GM12878 (cell line): Measurements from ENCODE around the gene ZNF668. TPM values are rescaled to one million over a fixed set of nuclear protein-coding genes. Genes with fewer than 3 reads are reported as not detected.

Experiments used
- ATAC-seq: fragments of 200-7000 bp; cut with Tn5 transposase; 3 replicates; pipeline ENCODE4 v1.9.1; 2020; ENCODE audit warnings: mild to moderate bottlenecking, moderate library complexity
- BruUV-seq: library from RNA; stranded (reverse); fragments of 400-500 nt; replicated peaks from 2 replicates; lab custom pipeline; 2021; lab: Mats Ljungman, UMichigan
- CTCF ChIA-PET: fragments of 300-600 bp; sonication (Branson Sonifier 250); formaldehyde crosslinking; extraction: SDS; loops from one replicate; lab custom pipeline; 2021; ENCODE audit warnings: inconsistent platforms; lab: Yijun Ruan, JAX
- POLR2A ChIA-PET: fragments of 350-600 bp; formaldehyde crosslinking; extraction: SDS; loops from one replicate; lab custom pipeline; 2021; ENCODE audit warnings: inconsistent platforms; lab: Charles Lee
- RAD21 ChIA-PET: fragments of 300-600 bp; sonication (Branson Sonifier 250); formaldehyde crosslinking; loops from one replicate; lab custom pipeline; 2023; ENCODE audit warnings: antibody characterized with exemption; ENCODE audit not compliant: unreplicated experiment; lab: Charles Lee
- SMC1A ChIA-PET: fragments of 300-600 bp; sonication (Branson Sonifier 250); formaldehyde crosslinking; loops from one replicate; lab custom pipeline; 2023; ENCODE audit not compliant: unreplicated experiment, uncharacterized antibody; lab: Charles Lee
- DNase-seq: peaks from one replicate; pipeline ENCODE4 v3.0.0-alpha.2; 2011; ENCODE audit warnings: low read depth, low spot score
- FAIRE-seq: peaks from 3 replicates; lab custom pipeline; 2011; peaks lifted over from hg19 to GRCh38; lab: Jason Lieb, UNC
- H2AFZ ChIP-seq: 2 replicates; pipeline ENCODE4 v1.6.0; 2011; ENCODE audit warnings: low read depth, low read length, control low read depth; ENCODE audit not compliant: control insufficient read depth
- H3K27ac ChIP-seq: 2 replicates; pipeline ENCODE4 v1.5.1; 2011; ENCODE audit warnings: control low read depth; ENCODE audit not compliant: control insufficient read depth, insufficient read depth
- H3K27me3 ChIP-seq, 2 experiments: replicated peaks in 1 of 2; 2 replicates each; pipeline versions ENCODE4 v1.6.0 to v1.6.1; 2011; ENCODE audit warnings: low read length in 1 of 2; ENCODE audit not compliant: control insufficient read depth in 2 of 2, insufficient read depth in 2 of 2
- H3K36me3 ChIP-seq, 2 experiments: 2 replicates each; pipeline ENCODE4 v1.5.1; 2011; ENCODE audit warnings: low read length in 1 of 2; ENCODE audit not compliant: control insufficient read depth in 2 of 2, insufficient read depth in 2 of 2
- H3K4me1 ChIP-seq: 2 replicates; pipeline ENCODE4 v1.6.1; 2011; ENCODE audit warnings: mild to moderate bottlenecking, low read length, moderate library complexity, mixed read lengths; ENCODE audit not compliant: control insufficient read depth, insufficient read depth
- H3K4me2 ChIP-seq: 2 replicates; pipeline ENCODE4 v1.6.0; 2011; ENCODE audit warnings: control low read depth; ENCODE audit not compliant: control insufficient read depth, insufficient read depth
- H3K4me3 ChIP-seq: fragments of 200-600 bp; sonication (generic); 2 replicates; pipeline ENCODE4 v1.5.1; 2016
- H3K79me2 ChIP-seq: 2 replicates; pipeline ENCODE4 v1.6.0; 2011; ENCODE audit warnings: low read length; ENCODE audit not compliant: control insufficient read depth, insufficient read depth
- H3K9ac ChIP-seq: 2 replicates; pipeline ENCODE4 v1.8.0; 2011; ENCODE audit warnings: low read length, control low read depth, mixed read lengths; ENCODE audit not compliant: control insufficient read depth, insufficient read depth
- H3K9me3 ChIP-seq: replicated peaks from 3 replicates; pipeline ENCODE4 v1.5.1; 2011; ENCODE audit warnings: mild to moderate bottlenecking, low read length; ENCODE audit not compliant: control insufficient read depth, insufficient read depth
- H4K20me1 ChIP-seq: 2 replicates; pipeline ENCODE4 v1.6.0; 2011; ENCODE audit not compliant: control insufficient read depth, insufficient read depth
- EED ChIP-seq: sonication (generic); IDR thresholded peaks from 2 replicates; pipeline ENCODE4 v1.6.1; 2016; ENCODE audit warnings: antibody characterized with exemption, low read depth
- JUNB ChIP-seq: IDR thresholded peaks from 2 replicates; pipeline ENCODE4 v1.6.1; 2016; ENCODE audit warnings: antibody characterized with exemption, mild to moderate bottlenecking
- POLR2A ChIP-seq: IDR thresholded peaks from 2 replicates; pipeline ENCODE4 v1.6.1; 2011; ENCODE audit warnings: low read depth, mild to moderate bottlenecking, low read length
- POLR2AphosphoS2 ChIP-seq: IDR thresholded peaks from 2 replicates; pipeline ENCODE4 v1.6.1; 2011; ENCODE audit warnings: low read depth, mild to moderate bottlenecking, low read length, improper control_type of control experiment, moderate library complexity
- RBBP5 ChIP-seq: fragments of 200-600 bp; sonication (generic); conservative IDR thresholded peaks from 2 replicates; pipeline ENCODE4 v1.6.1; 2016
- SPI1 ChIP-seq: IDR thresholded peaks from 2 replicates; pipeline ENCODE4 v1.6.1; 2011; ENCODE audit warnings: low read depth, mild to moderate bottlenecking, low read length, moderate library complexity, borderline replicate concordance; ENCODE audit not compliant: insufficient read depth
- STAT1 ChIP-seq: fragments of 450-650 bp; conservative IDR thresholded peaks from 2 replicates; pipeline ENCODE4 v1.6.1; 2014; ENCODE audit warnings: antibody characterized with exemption, mild to moderate bottlenecking
- WGBS: methylation state at CpG from one replicate; pipeline ENCODE4 v1.1.6; 2016; ENCODE audit warnings: low lambda C conversion rate; ENCODE audit not compliant: insufficient replicate concordance, insufficient coverage; ENCODE audit errors: missing lambda C conversion rate; 5-methylcytosine and 5-hydroxymethylcytosine counted together
- in situ Hi-C: fragments of 300-500 bp; cut with MboI; formaldehyde crosslinking; loops from 9 replicates; pipeline ENCODE4 v1.14.3; 2018; ENCODE audit warnings: mixed read lengths
- intact Hi-C: fragments of 100-400 bp; cut with micrococcal nuclease; formaldehyde crosslinking; loops from one replicate; pipeline ENCODE4 v1.14.2; 2022; ENCODE audit not compliant: unreplicated experiment
- polyA plus RNA-seq, 11 experiments: library from polyadenylated mRNA; depleted of rRNA in 4 of 11; unstranded in 6 of 11; stranded (reverse) in 5 of 11; fragments of >200 nt; fragmentation: Nextera tagmentation in 4 of 11; fragmentation: Illumina TruSeq in 1 of 11; extraction: Ambion mirVana in 4 of 11; extraction: Trizol in 1 of 11; gene quantifications; 1 replicate in 1 of 11; 2 replicates in 10 of 11; pipeline versions ENCODE4 v1.2.1 to v1.2.3, GENCODE V29; 2011 to 2016; ENCODE audit warnings: inconsistent platforms in 2 of 11, missing spikeins in 2 of 11, low read depth in 1 of 11
- total RNA-seq, 4 experiments: library from RNA; depleted of rRNA in 3 of 4; stranded (reverse); fragments of >200 nt in 3 of 4; fragmentation: Illumina TruSeq in 1 of 4; extraction: Trizol in 1 of 4; gene quantifications; 2 replicates each; pipeline versions ENCODE4 v1.2.1 to v1.2.3, GENCODE V29; 2013 to 2021

The ZNF668 gene
- total and polyA plus RNA-seq, 10 of the 15 experiments (the other 5 are each of a cell fraction or from before 2014, with no cell fraction given), result 0.05 to 20.7 (median 10.0) TPM; not detected in 1

DNA sequence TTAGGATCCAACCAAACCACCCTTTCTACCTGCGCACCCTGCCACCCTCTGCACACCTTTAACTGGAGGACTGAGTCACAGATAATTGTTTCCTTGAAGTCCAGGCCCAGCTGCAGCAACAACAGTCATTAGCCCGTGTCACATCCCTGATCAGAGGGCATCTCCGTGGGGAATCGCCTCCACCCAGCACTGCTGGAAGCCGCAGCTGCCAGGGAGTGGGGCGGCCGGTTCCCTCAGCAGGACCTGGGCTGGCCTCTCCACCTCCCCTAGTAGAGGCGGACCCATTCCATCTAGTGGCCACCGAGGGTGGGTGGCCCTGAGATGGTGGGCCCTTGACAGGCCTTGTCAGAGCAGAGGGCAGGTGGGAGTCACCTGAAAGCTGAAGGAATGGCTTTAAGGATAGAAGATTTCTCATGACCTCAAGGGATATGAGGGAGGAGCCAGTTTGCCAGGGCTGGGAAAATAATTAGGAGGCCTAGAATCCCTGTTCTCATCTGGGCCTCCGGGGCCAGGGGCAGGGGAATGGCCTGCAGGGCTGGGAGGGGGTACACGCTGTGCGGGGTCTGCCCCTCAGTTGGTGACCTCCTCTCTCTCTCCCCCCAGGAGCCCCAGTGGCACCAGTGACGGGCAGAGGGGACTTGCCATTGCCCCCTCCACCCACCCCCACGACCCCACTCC is 8.5 kb upstream of the ZNF668 start:
- POLR2A ChIA-PET, result no interaction called here
- Histone ChIP-seq H3K4me2 (no peak overlapping the region), H3K4me3 (no peak overlapping the region), H3K79me2 (no peaks in the 10 kb centered on the region; the same call in 1 of the 2 replicates), H2AFZ (no peak overlapping the region), H4K20me1 (no peaks in the 10 kb centered on the region; the same call in 1 of the 2 replicates), H3K36me3 (peaks cover 2 to 9% of the 10 kb centered on the region in 2 experiments; a peak in 3 of 4 replicates), H3K9ac (no peak overlapping the region), H3K4me1 (no peaks in the 10 kb centered on the region), H3K27me3 (no peaks in the 10 kb centered on the region), H3K27ac (no peak overlapping the region), H3K9me3 (no peaks in the 10 kb centered on the region)
- no TSS peak for BruUV-seq
- TF ChIP-seq JUNB, result no peak
- peak; percentile 44; the same call in 1 of the 2 replicates for TF ChIP-seq POLR2A
- TF ChIP-seq RBBP5, result no peak
- TF ChIP-seq EED, result no peak
- SMC1A ChIA-PET, result no interaction called here
- FAIRE-seq, result no peak
- RAD21 ChIA-PET, result no interaction called here
- no peak for ATAC-seq
- CTCF ChIA-PET, result interaction anchor here (1.3 kb wide), 1 partner anchor 59 kb away, joined by 3 read pairs; no protein-coding TSS in a partner anchor
- intact Hi-C loops, result no loop called here
- in situ Hi-C loops, result no loop called here
- no peak for DNase-seq
- WGBS, result 95% methylated on average over 13 of the region's 14 CpGs

DNA sequence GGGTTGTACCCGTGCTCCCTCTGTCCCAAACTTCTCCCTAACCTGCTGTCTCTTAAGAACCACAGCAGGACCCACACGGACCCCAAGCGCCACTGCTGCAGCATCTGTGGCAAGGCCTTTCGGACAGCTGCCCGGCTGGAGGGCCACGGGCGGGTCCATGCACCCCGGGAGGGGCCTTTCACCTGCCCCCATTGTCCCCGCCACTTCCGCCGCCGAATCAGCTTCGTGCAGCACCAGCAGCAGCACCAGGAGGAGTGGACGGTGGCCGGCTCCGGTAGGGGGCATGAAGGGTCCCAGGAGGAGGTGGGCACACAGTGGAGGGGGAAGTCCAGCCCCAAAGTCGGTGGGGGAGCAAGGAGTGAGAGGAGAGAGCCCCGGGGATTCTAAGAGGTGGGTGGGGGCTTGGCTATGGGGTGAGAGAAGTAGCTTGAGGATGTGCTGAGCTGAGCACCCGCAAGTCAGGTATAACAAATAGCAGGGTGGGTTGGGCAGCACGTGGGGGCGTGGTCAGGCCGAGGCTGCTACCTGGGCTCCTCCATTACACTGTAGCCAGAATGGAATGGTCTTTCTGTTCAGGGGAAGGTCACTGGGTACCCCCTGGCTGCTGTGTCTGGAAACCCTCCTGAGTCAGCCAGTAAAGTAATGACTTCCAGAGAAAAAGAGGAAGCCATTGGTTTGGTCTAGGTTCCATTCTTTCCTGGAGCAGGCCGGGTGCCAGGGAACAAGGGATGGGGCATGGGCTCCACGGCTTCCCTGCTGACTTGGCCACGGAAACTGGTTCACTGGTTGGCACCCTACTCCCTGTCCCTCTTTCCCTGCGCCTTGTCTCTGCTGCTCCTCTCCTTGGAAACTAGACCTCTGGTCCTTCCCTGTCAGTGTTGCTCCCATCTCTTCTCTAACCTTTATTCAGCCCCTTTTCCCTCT is 7.7 kb upstream of the ZNF668 start:
- POLR2A ChIA-PET, result no interaction called here
- Histone ChIP-seq H3K27me3 (no peaks in the 10 kb centered on the region), H3K9me3 (no peaks in the 10 kb centered on the region), H2AFZ (no peak overlapping the region), H3K79me2 (no peaks in the 10 kb centered on the region; the same call in 1 of the 2 replicates), H3K9ac (no peak overlapping the region), H3K36me3 (peaks cover 8 to 14% of the 10 kb centered on the region in 2 experiments; a peak in 3 of 4 replicates), H3K4me3 (no peak overlapping the region), H3K27ac (no peak overlapping the region), H4K20me1 (no peaks in the 10 kb centered on the region; the same call in 1 of the 2 replicates), H3K4me1 (no peaks in the 10 kb centered on the region), H3K4me2 (no peak overlapping the region)
- FAIRE-seq, result no peak
- SMC1A ChIA-PET, result no interaction called here
- TF ChIP-seq SPI1, result 0 out of 2 replicates have a peak, but pooled peaks have one; percentile 15
- no peak for TF ChIP-seq STAT1
- TF ChIP-seq POLR2AphosphoS2, result 0 out of 2 replicates have a peak, but pooled peaks have one; percentile 35
- in situ Hi-C loops (no loop called here), intact Hi-C loops (no loop called here)
- BruUV-seq, result no TSS peak
- ATAC-seq, result no peak
- no peak for DNase-seq
- 90% methylated on average over 23 of the region's 26 CpGs for WGBS
- RAD21 ChIA-PET, result no interaction called here
- CTCF ChIA-PET, result no interaction called here
